Body of pancreas (tissue), 4 donors: ENCODE results near the gene HECTD1. TPM values are rescaled to one million over a fixed set of nuclear protein-coding genes. Genes with fewer than 3 reads are reported as not detected.

Experiments
- ATAC-seq: fragments of 150-250 bp; one replicate; pipeline ENCODE4 v1.9.1; 2016
- DNase-seq, 4 donors: peaks; one replicate each; pipeline ENCODE4 v3.0.0-alpha.2; 2019
- H3K27ac ChIP-seq, 4 donors: fragments of 200-600 bp; sonication (generic); 1 replicate in 3 of 4; 2 replicates in 1 of 4; pipeline versions ENCODE4 v1.5.1 to v1.6.1; 2016 to 2019; ENCODE audit warnings: mild to moderate bottlenecking in 1 of 4, mixed read lengths in 1 of 4, moderate library complexity in 1 of 4
- H3K27me3 ChIP-seq, 2 donors: fragments of 200-600 bp; sonication (generic); one replicate each; pipeline ENCODE4 v1.6.0; 2016; ENCODE audit warnings: mild to moderate bottlenecking in 1 of 2
- H3K36me3 ChIP-seq, 2 donors: fragments of 200-600 bp; sonication (generic); replicated peaks in 1 of 2; 2 replicates each; pipeline ENCODE4 v1.5.1; 2016; ENCODE audit warnings: low read depth in 2 of 2; ENCODE audit not compliant: insufficient read depth in 1 of 2
- H3K4me1 ChIP-seq: fragments of 200-600 bp; sonication (generic); one replicate; pipeline ENCODE4 v1.6.0; 2016
- H3K4me3 ChIP-seq, 2 donors: fragments of 200-600 bp; sonication (generic); 1 replicate in 1 of 2; 2 replicates in 1 of 2; pipeline ENCODE4 v1.5.1; 2016 to 2019
- H3K9me3 ChIP-seq, 3 donors: fragments of 200-600 bp; sonication (generic); 1 replicate in 2 of 3; 2 replicates in 1 of 3; pipeline ENCODE4 v1.5.1; 2016
- POLR2A ChIP-seq, 3 donors: fragments of 450-650 bp; IDR thresholded peaks; one replicate each; pipeline ENCODE4 v1.6.1; 2016; ENCODE audit warnings: antibody characterized with exemption in 3 of 3, mild to moderate bottlenecking in 2 of 3
- WGBS, 2 donors: methylation state at CpG; one replicate each; pipeline ENCODE4 v1.1.5; 2017; 5-methylcytosine and 5-hydroxymethylcytosine counted together
- intact Hi-C: fragments of 100-400 bp; cut with DNase I; formaldehyde crosslinking; loops from one replicate; pipeline ENCODE4 v1.15.1; 2023
- total RNA-seq, 2 donors: library from RNA; depleted of rRNA; stranded (reverse); fragments of >200 nt; gene quantifications; one replicate each; pipeline ENCODE4 v1.1.0, GENCODE V29; 2016
- TF ChIP-seq, protein P1 (sequence below), 7 experiments: fragments of 450-650 bp in 4 of 7; fragments of 200-600 bp in 3 of 7; sonication (generic) in 3 of 7; IDR thresholded peaks; one replicate each; pipeline ENCODE4 v1.5.1; 2016 to 2019; ENCODE audit warnings: antibody characterized with exemption in 7 of 7

Gene HECTD1
- total RNA-seq, 2 donors from 2014 or later, result 110 to 221 TPM

DNA sequence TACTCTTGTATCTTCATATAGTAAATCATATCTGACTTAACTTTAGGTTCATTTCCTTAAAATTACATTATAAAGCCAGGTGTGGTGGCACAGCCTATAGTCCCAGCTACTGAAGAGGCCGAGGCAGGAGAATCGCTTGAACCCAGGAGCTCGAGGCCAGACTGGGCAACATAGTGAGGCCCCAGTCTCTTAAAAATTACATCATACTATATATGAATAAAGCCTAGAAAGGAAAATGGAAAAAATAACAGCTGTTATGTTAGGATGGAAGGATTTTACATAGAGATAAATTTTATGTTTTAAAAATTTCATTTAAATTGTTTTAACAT, 4.2 kb downstream of the HECTD1 start:
- intact Hi-C loops, result no loop called here
- 93 to 96% methylated on average over 3 of the region's 3 CpGs for WGBS, 2 donors

DNA sequence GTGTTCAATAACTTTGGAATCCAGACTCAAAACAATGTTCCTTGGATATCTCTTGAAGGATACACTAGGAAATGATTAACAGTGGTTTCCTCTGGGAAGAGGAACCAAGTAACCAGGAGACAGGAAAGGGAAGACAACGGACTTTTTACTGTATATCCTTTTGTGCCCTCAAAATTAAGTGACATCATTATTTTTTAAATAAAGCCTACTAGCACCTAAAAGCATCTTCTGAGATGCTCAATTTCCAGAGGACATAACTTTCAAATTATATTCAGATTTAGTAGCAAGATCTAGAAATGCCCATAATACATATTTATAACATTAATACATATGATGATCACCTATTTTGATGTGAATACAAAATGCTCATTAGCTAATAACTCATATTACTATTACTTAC, 6.5 kb downstream of the HECTD1 start:
- peaks cover 22% of the 10 kb centered on the region for H3K4me1 ChIP-seq
- TF ChIP-seq POLR2A (IDR thresholded peaks at IDR 0.05), result no peak
- TF ChIP-seq, protein P1, sequence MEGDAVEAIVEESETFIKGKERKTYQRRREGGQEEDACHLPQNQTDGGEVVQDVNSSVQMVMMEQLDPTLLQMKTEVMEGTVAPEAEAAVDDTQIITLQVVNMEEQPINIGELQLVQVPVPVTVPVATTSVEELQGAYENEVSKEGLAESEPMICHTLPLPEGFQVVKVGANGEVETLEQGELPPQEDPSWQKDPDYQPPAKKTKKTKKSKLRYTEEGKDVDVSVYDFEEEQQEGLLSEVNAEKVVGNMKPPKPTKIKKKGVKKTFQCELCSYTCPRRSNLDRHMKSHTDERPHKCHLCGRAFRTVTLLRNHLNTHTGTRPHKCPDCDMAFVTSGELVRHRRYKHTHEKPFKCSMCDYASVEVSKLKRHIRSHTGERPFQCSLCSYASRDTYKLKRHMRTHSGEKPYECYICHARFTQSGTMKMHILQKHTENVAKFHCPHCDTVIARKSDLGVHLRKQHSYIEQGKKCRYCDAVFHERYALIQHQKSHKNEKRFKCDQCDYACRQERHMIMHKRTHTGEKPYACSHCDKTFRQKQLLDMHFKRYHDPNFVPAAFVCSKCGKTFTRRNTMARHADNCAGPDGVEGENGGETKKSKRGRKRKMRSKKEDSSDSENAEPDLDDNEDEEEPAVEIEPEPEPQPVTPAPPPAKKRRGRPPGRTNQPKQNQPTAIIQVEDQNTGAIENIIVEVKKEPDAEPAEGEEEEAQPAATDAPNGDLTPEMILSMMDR (IDR thresholded peaks at IDR 0.05), result no peak
- DNase-seq (no peak), ATAC-seq (no peak)
- H3K36me3 ChIP-seq, result peaks cover 0 to 2% of the 10 kb centered on the region in 2 donors
- intact Hi-C loops, result no loop called here
- 75 to 82% methylated on average over 1 of the region's 1 CpG for WGBS, 2 donors
- no peaks in the 10 kb centered on the region for H3K9me3 ChIP-seq
- no peaks in the 10 kb centered on the region for H3K27me3 ChIP-seq
- no peak overlapping the region for H3K27ac ChIP-seq
- H3K4me3 ChIP-seq, result no peak overlapping the region

More for the DNA sequence above, 4.2 kb downstream of the HECTD1 start:
- H3K9me3 ChIP-seq, result no peaks in the 10 kb centered on the region
- TF ChIP-seq POLR2A (IDR thresholded peaks at IDR 0.05), result no peak
- TF ChIP-seq, protein P1 (IDR thresholded peaks at IDR 0.05), result no peak
- H3K36me3 ChIP-seq, result peaks cover 0 to 2% of the 10 kb centered on the region in 2 donors
- DNase-seq (no peak), ATAC-seq (no peak)
- H3K27ac ChIP-seq, result no peak overlapping the region
- H3K4me3 ChIP-seq, result no peak overlapping the region
- H3K4me1 ChIP-seq, result peaks cover 12% of the 10 kb centered on the region
- no peaks in the 10 kb centered on the region for H3K27me3 ChIP-seq

DNA sequence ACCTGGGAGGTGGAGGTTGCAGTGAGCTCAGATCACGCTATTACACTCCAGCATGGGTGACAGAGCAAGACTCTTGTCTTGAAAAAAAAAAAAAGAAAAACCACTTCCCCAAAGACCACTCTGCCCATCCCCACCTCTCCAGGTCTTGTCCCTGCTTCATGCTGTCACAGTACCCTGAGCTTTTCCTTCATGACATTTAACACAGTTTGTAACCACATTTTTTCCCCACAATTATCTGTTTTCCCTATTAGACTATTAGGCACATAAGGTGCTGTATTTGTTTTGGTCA, 6.9 kb downstream of the HECTD1 start:
- DNase-seq (no peak), ATAC-seq (no peak)
- intact Hi-C loops, result no loop called here
- H3K4me1 ChIP-seq, result peaks cover 24% of the 10 kb centered on the region
- H3K27ac ChIP-seq, result no peak overlapping the region
- no peaks in the 10 kb centered on the region for H3K27me3 ChIP-seq
- peaks cover 0 to 2% of the 10 kb centered on the region in 2 donors for H3K36me3 ChIP-seq
- WGBS, 2 donors, result 83 to 94% methylated on average over 1 of the region's 1 CpG
- no peak for TF ChIP-seq POLR2A (IDR thresholded peaks at IDR 0.05)
- TF ChIP-seq, protein P1 (IDR thresholded peaks at IDR 0.05), result no peak
- no peaks in the 10 kb centered on the region for H3K9me3 ChIP-seq
- no peak overlapping the region for H3K4me3 ChIP-seq

DNA sequence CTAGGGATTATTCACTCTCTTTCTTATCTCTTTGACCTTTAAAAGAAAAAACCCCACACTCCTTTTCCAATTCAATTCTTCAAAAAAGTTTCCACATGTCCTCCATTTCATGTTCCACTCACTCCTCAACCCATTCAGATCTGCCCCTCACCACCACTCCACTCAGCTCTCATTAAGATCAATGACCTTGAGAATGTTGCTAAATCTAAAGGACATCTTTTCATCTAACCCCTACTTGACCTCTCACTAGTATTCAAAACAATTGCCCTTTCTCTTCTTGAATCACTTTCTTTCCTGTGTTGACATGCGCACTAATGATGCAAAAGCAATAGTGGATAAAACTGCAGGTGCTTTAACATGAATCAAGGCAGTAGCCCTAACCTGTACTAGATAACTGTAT, 9.9 kb downstream of the HECTD1 start:
- WGBS, 2 donors, result 94 to 100% methylated on average over 1 of the region's 1 CpG
- Histone ChIP-seq H3K36me3 (no peaks in the 10 kb centered on the region), H3K27ac (no peak overlapping the region), H3K4me3 (no peak overlapping the region), H3K27me3 (no peaks in the 10 kb centered on the region), H3K9me3 (no peaks in the 10 kb centered on the region), H3K4me1 (peaks cover 26% of the 10 kb centered on the region)
- no peak for TF ChIP-seq POLR2A (IDR thresholded peaks at IDR 0.05)
- TF ChIP-seq, protein P1 (IDR thresholded peaks at IDR 0.05), result no peak
- DNase-seq, result no peak
- intact Hi-C loops, result no loop called here
- ATAC-seq, result no peak

DNA sequence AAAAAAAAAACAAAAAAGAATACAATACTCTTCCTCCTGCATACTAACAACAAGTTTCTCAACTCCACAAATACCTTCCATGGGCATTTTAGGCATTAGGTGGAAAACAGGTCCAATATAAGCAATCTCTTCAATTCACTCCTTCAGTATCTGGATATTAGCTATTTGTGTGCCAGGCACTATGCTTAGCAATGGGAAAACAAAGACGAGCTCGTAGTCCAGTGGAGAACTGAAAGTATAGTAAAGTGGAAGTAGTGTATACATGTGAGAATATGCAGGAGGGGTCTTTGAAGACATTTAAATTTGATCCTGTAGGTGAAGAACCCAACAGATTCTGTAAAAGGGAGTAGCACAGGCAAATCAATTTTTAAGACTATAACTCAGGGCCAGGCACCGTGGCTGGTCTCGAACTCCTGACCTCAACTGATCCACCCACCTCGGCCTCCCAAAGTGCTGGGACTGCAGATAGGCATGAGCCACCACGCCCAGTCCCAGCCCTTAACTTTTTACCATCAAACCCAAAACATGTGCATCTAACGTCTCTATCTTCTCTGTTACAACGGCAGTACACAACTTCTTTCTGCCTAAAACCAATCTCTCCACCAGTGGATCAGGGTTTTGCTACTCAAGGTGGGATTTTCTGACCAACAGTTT, 10.6 kb downstream of the HECTD1 start:
- H3K27me3 ChIP-seq, result no peaks in the 10 kb centered on the region
- H3K9me3 ChIP-seq, result no peaks in the 10 kb centered on the region
- TF ChIP-seq, protein P1 (IDR thresholded peaks at IDR 0.05), result no peak
- TF ChIP-seq POLR2A (IDR thresholded peaks at IDR 0.05), result no peak
- no peak for DNase-seq
- H3K4me1 ChIP-seq, result peaks cover 26% of the 10 kb centered on the region
- no peak for ATAC-seq
- H3K4me3 ChIP-seq, result no peak overlapping the region
- no peaks in the 10 kb centered on the region for H3K36me3 ChIP-seq
- WGBS, 2 donors, result 89 to 90% methylated on average over 8 of the region's 8 CpGs
- intact Hi-C loops, result no loop called here
- H3K27ac ChIP-seq, result no peak overlapping the region
